NT2/D1 (cell line): Measurements from ENCODE around the gene HOXC12.

ENCODE experiments used
- SUZ12 ChIP-seq: IDR thresholded peaks from 2 replicates; pipeline ENCODE4 v1.6.1; 2011; ENCODE audit not compliant: insufficient read length, insufficient read depth; ENCODE audit errors: extremely low read depth
- YY1 ChIP-seq: IDR thresholded peaks from 2 replicates; pipeline ENCODE4 v1.6.1; 2011; ENCODE audit not compliant: insufficient read length, insufficient read depth
- ZNF274 ChIP-seq: IDR thresholded peaks from 2 replicates; pipeline ENCODE4 v1.6.1; 2011; ENCODE audit warnings: mild to moderate bottlenecking, low read depth, low read length

DNA sequence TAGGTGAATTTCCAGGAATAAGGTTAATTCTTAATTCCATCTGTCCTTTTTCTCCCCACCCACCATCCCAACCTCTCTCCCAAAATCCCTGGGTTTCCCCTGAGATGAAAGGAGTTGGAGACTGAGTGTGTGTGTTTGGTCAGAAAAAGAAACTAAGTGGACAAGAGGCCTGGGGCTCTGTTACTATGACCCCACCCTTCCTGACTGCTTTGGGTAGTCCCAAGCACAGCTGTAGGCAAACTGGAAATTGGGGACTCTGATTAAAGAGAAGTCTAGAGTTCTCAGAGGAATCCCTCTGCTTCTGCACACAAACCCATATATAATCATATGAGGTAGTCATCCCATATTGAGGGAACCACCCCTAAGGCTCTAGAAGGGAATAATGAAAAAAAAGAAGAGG, 7.0 kb upstream of the HOXC12 start:
- TF ChIP-seq YY1 (no peak), ZNF274 (no peak), SUZ12 (no peak)
